ENCODE data around the gene ITGB2. TPM values are rescaled to one million over a fixed set of nuclear protein-coding genes. Genes with fewer than 3 reads are reported as not detected.
A peak's percentile ranks its signal among the peaks of the same experiment; 100 is the strongest.

ITGB2 gene
- total RNA-seq, 1 experiment from 2014 or later = 6.0 TPM

DNA sequence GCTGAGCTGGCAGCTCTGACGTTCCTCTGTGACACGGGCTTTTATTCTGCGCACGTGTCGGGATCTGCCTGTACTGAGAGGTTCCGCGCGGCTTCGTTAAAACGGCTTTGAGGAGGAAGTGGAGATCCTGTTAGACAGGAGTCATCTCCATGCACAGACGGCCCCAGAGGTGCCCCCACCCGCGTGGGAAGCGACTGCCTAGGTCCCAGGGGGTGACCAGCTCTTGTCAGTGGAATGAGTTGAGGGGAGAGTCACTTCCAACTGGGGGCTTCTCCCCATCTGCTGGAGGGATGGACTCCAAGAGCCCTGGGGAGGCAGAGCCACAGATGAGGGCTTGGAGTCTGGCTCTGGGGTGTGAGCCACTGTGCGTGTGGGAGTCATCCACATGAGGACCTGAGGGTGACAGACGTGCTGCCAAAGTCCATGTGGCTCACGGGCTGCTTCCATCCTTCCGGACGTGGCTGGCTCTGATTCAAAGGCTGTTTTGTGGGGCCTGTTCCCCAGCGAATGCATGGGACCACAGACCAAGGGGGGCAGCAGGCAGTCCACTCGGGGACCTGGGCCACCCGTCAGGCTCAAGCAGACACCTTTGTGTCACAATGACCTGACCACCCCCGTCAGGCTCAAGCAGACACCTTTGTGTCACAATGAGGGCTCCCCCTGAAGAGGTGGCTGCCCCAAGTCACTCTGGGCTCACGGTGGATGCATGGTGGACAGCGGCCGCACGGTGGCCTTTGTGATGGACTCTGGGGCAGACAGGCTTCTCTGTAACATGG is 74.0 kb downstream of the ITGB2 start:
- H3K79me2 ChIP-seq (ENCODE audit: low read depth) = no peaks in the 10 kb centered on the region
- H3F3A ChIP-seq (ENCODE audit: insufficient read depth, low read depth) = peaks cover 18% of the 10 kb centered on the region; the same call in 1 of the 2 replicates
- ChIA-PET POLR2A (ENCODE audit: unreplicated experiment) (no interaction called here), CTCF (interaction anchor here (0.7 kb wide), 1 partner anchor 26 kb away, joined by 3 read pairs; no protein-coding TSS in a partner anchor)
- DNase-seq = no peak
- H3K27me3 ChIP-seq (ENCODE audit: insufficient read depth, low read depth) = no peaks in the 10 kb centered on the region
- H3K4me3 ChIP-seq = peak overlapping the region; percentile 31; the same call in 1 of the 2 replicates
- no peak overlapping the region for H2AFZ ChIP-seq
- no peaks in the 10 kb centered on the region for H3K9me2 ChIP-seq (ENCODE audit: insufficient read depth)
- H3K27ac ChIP-seq = no peak overlapping the region
- TF ChIP-seq, protein P1, sequence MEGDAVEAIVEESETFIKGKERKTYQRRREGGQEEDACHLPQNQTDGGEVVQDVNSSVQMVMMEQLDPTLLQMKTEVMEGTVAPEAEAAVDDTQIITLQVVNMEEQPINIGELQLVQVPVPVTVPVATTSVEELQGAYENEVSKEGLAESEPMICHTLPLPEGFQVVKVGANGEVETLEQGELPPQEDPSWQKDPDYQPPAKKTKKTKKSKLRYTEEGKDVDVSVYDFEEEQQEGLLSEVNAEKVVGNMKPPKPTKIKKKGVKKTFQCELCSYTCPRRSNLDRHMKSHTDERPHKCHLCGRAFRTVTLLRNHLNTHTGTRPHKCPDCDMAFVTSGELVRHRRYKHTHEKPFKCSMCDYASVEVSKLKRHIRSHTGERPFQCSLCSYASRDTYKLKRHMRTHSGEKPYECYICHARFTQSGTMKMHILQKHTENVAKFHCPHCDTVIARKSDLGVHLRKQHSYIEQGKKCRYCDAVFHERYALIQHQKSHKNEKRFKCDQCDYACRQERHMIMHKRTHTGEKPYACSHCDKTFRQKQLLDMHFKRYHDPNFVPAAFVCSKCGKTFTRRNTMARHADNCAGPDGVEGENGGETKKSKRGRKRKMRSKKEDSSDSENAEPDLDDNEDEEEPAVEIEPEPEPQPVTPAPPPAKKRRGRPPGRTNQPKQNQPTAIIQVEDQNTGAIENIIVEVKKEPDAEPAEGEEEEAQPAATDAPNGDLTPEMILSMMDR (conservative IDR thresholded peaks at IDR 0.05) = no peak
- no peak for TF ChIP-seq EZH2 (IDR thresholded peaks at IDR 0.05; ENCODE audit: low read depth)
- H4K20me1 ChIP-seq (ENCODE audit: insufficient read depth) = peaks cover 4% of the 10 kb centered on the region; the same call in 1 of the 2 replicates
- no peaks in the 10 kb centered on the region for H3K36me3 ChIP-seq (ENCODE audit: low read depth)
- no TSS peak for BruUV-seq (replicated peaks)
- H3K4me2 ChIP-seq = peak overlapping the region; percentile 75
- no peaks in the 10 kb centered on the region for H3K4me1 ChIP-seq (replicated peaks; ENCODE audit: insufficient read depth)
- no peaks in the 10 kb centered on the region for H3K9me3 ChIP-seq (ENCODE audit: insufficient read depth, low read depth)
- intact Hi-C loops (cut with micrococcal nuclease; ENCODE audit: unreplicated experiment) = no loop called here

DNA sequence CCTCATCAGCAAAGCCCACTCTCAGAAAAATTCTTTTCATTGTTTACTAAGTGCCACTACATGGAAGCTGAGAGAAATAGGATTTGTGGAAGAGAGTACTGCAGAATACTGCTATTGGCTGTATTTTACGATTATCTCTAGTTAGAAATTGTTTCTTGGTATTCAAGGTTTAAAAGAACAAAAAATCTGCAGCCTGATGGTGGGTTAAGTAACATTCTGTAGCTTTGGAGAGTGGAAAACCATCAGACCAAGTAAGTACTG is 74.5 kb downstream of the ITGB2 start:
- CTCF ChIA-PET = interaction anchor here (0.7 kb wide), 1 partner anchor 27 kb away, joined by 3 read pairs; no protein-coding TSS in a partner anchor
- Histone ChIP-seq H3K4me1 (replicated peaks; ENCODE audit: insufficient read depth) (no peaks in the 10 kb centered on the region), H3K4me3 (peak overlapping the region; percentile 31; the same call in 1 of the 2 replicates), H3K4me2 (peak overlapping the region; percentile 75), H2AFZ (no peak overlapping the region), H3F3A (ENCODE audit: insufficient read depth, low read depth) (peaks cover 18% of the 10 kb centered on the region; the same call in 1 of the 2 replicates), H3K27me3 (ENCODE audit: insufficient read depth, low read depth) (no peaks in the 10 kb centered on the region), H4K20me1 (ENCODE audit: insufficient read depth) (no peaks in the 10 kb centered on the region), H3K36me3 (ENCODE audit: low read depth) (no peaks in the 10 kb centered on the region), H3K9me3 (ENCODE audit: insufficient read depth, low read depth) (no peaks in the 10 kb centered on the region), H3K79me2 (ENCODE audit: low read depth) (no peaks in the 10 kb centered on the region), H3K9me2 (ENCODE audit: insufficient read depth) (no peaks in the 10 kb centered on the region), H3K27ac (no peak overlapping the region)
- intact Hi-C loops (cut with micrococcal nuclease; ENCODE audit: unreplicated experiment) = no loop called here
- no TSS peak for BruUV-seq (replicated peaks)
- POLR2A ChIA-PET (ENCODE audit: unreplicated experiment) = no interaction called here
- DNase-seq = no peak
- TF ChIP-seq, protein P1 (conservative IDR thresholded peaks at IDR 0.05) = no peak
- no peak for TF ChIP-seq EZH2 (IDR thresholded peaks at IDR 0.05; ENCODE audit: low read depth)

DNA sequence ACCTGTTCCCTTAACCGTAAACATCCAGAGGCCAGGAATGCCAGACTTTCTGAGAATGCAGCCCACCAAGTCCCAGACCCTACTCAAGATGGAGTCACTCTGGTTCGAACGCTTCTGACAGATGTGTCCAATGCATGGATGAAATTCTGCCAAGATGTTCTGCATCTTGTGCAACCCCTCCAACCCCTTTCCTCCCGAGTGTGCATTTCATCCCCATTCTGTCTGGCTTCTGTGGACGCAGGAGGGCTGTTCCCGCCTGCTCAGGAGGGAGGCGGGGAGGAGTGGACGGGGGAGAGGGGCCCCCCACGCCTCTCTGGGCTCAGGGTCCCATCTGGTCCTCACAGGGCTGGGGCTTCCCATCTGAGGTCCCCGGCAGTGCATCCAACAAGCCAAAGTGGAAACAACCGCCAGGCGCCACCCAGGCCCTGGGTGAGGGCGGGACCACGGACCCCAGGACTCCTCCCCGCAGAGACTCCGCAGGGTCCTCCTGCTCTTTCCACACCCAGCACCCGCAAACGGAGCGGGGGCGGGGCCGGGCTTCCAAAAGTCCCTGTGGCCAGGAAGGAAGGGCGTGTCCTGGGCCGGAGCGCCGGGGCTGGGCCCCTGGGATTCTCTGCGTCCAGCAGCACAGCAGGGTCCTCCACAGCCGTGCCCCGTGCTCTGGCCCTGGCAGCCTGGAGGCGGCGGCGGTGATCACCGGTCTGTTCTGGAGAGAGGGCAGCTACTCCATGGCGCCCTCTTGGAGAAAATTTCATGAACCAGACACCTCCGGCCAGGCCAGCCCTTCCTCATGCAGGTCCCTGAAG is 75.1 kb downstream of the ITGB2 start:
- Histone ChIP-seq H3K9me3 (ENCODE audit: insufficient read depth, low read depth) (no peaks in the 10 kb centered on the region), H3K79me2 (ENCODE audit: low read depth) (no peaks in the 10 kb centered on the region), H3K4me1 (replicated peaks; ENCODE audit: insufficient read depth) (no peaks in the 10 kb centered on the region), H3K4me2 (peak overlapping the region; percentile 75), H4K20me1 (ENCODE audit: insufficient read depth) (no peaks in the 10 kb centered on the region), H2AFZ (no peak overlapping the region), H3F3A (ENCODE audit: insufficient read depth, low read depth) (peaks cover 18% of the 10 kb centered on the region; the same call in 1 of the 2 replicates), H3K4me3 (peak overlapping the region; percentile 31; the same call in 1 of the 2 replicates), H3K27ac (no peak overlapping the region), H3K36me3 (ENCODE audit: low read depth) (no peaks in the 10 kb centered on the region), H3K9me2 (ENCODE audit: insufficient read depth) (no peaks in the 10 kb centered on the region), H3K27me3 (ENCODE audit: insufficient read depth, low read depth) (no peaks in the 10 kb centered on the region)
- CTCF ChIA-PET = interaction anchor here (0.7 kb wide), 1 partner anchor 27 kb away, joined by 3 read pairs; no protein-coding TSS in a partner anchor
- TF ChIP-seq, protein P1 (conservative IDR thresholded peaks at IDR 0.05) = peak; percentile 48; the same call in 1 of the 2 replicates
- TF ChIP-seq EZH2 (IDR thresholded peaks at IDR 0.05; ENCODE audit: low read depth) = no peak
- POLR2A ChIA-PET (ENCODE audit: unreplicated experiment) = no interaction called here
- TSS peak; percentile 24 for BruUV-seq (replicated peaks)
- intact Hi-C loops (cut with micrococcal nuclease; ENCODE audit: unreplicated experiment) = no loop called here
- peak; percentile 46 to 71 for DNase-seq
